Measurements from ENCODE around the gene KRT10.

- TF ChIP-seq CTCF (IDR thresholded peaks at IDR 0.05) (no peak), ZFX (IDR thresholded peaks at IDR 0.05; ENCODE audit: borderline replicate concordance) (no peak)
These were observed 44.0 kb downstream of the KRT10 start for GRCh38 chr17:40778461-40778860.

Data from 22Rv1 (cell line).